Ecto neural progenitor cell (in vitro differentiated cells): ENCODE results near the gene C3orf22.

Experiments used
- DNase-seq: peaks from one replicate; pipeline ENCODE4 v3.0.0-alpha.2; 2018; ENCODE audit warnings: low spot score

C3orf22 gene

DNA sequence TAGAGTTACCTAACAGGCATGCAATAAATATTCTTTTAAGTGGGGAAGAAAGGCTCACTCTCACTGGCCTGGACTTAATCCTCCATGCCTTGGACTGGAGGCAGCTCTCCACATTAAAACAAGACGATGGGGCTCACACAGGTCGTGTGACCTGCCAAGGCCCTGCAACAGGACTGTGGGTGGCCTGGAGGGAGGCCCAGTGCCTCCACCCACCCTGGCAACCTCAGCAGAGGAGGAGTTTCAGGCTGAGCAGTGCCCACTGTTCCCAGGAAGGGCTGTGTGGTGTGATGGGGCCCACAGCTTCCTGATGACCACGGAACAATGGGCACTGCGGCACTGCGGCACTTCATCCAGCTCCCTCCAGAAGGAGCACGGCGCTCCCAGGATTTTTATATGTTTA, 46.7 kb downstream of the C3orf22 start:
- no peak for DNase-seq

DNA sequence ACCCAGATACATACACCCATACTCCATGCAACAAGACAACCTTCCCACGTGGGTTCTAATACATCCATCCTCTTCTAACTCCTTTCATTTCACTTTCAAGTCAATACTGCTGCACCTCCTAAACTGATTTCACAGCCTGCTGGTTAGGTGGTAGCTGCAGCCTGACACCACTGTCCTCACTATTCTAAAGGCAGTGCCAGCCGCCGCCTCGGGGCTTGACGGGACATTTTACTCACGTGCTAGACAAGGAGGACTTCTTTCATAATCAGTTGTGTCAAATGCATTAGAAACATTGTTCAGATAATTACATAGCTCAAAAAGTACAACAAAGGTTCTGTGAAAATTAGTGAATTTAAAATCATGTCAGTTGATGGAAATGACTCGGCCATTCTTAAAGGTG, 47.4 kb downstream of the C3orf22 start:
- no peak for DNase-seq

DNA sequence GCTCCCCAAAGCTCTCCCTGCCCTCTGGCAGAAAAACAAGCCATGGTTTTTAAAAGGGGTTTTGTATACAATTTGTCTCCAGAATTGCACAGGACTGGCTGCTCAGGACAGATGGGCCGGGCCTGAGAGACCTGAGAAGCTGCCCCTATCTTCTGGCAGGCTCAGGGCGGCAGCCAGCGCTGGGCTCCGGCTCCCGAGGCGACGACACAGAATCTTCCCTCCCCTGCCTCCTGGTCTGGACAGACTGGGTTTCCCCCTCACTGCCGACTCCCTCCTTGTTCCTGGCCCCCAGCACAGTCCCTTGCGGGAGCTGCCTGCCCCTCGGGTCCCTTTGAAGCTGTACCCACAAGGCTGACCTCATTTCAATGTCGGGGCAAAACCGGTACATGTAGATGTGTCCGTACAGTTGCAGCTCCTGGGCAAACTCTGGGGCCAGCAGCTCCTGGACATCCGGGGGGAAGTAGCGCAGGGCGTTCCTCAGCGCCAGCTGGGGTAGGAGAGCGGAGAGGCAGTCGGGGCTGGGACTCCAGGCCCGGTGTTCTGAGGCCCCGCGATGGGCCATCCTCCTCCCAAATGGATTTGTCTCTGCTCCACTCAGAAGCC, 48.3 kb downstream of the C3orf22 start:
- DNase-seq, result no peak

DNA sequence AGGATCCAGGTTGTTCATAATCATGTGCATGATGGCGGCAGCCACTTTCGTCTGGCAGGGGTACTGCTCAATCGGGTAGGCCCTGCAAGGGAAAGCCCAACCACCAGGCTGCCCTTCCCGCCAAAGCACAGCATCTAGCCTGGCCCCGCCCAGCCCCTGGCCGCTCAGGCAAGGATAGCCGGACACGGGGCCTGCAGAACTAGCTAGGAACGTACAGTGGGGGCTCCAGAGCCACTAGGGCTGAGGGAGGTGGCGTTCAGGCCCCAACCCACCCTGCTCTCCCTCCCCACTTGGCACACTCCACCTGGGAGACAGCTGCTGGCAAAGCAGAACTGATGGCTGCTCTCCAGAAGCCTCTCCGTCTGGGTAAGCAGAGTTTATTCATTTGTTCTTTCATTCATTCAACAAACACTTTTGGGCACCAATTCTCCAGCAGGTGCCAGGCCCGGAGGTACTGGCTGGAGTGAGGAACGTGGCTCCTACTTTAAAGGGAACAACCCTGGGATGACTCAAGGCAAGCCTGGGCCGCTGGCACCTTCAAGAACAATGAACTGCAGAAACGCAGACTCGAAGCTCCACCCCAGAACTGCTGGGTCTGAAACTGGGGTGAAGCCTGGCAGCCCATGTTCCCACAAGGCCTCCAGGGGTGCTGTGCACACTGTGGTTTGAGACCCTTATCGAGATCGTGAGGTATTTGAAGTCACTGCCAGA, 49.0 kb downstream of the C3orf22 start:
- DNase-seq, result no peak

DNA sequence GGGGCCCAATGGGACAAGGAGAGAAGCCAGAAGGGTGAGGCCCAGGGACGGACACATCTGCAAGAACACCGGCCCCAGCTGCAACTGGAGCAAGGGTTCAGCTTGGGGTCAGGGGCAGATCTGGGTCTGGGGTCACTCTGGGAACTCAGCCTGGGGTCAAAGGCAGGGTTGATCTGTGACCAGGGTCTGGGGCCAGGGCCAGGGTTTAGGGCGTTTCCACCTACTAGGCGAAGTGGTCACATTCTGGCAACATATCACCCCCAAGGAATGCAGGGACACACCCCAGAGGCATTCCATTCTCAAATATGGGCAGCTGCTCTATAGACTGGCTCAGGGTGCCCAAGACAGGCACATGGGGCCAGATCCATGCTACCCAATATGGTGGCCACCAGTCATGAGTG, 50.2 kb downstream of the C3orf22 start:
- DNase-seq, result no peak

DNA sequence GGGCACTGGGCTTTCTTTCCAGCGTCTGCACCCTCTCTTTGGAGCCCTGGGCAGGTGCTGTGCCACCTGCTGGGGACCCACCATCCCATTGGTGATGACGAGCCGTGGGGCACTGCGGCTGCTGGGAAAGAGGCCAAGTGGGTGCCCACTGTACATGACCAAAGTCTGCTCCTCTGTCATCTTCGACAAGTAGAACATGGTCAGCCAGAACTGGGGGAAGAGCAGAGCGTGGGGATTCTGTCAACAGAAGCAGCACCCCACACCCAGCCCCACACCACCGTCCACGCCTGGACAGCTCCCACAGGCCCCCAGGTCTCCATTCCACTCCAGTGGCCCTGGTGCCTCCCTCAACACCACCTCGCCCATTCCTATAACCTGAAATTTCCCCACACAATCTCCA, 50.8 kb downstream of the C3orf22 start:
- no peak for DNase-seq

DNA sequence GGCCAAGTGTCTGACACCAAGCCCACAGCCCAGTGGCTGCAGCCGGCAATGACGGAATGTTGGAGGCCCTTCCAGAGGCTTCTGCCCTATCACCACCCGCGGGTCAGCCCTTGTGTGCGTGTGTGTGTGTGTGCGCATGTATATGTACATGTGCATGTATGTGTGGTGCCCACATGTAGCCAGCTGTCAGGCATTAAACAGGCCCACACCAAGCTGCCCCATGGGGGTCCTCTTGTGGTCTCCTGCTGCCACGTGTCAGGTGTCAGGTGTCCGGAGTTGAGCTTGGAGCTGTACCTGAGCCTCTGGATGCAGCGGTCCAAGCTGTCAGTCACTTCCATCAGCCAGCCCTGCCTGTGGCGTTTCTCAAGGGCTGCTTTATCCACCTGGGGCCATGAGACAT, 55.0 kb downstream of the C3orf22 start:
- DNase-seq, result no peak

DNA sequence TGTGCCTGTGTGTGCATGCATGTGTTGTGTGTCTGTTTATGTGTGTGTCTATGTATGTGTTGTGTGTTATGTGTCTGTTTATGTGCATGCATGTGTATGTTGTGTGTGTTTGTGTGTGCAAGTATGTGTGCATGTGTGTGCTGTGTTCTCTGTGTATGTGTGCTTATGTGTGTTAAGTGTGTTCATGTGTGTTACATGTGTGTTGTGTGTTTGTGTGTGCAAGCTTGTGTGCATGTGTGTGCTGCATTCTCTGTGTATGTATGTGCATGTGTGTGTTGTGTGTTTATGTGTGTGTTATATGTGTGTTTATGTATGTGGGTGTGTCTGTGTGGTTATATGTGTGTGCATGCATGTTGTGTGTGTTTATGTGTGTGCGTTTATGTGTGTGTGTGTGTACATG, 56.1 kb downstream of the C3orf22 start:
- no peak for DNase-seq

DNA sequence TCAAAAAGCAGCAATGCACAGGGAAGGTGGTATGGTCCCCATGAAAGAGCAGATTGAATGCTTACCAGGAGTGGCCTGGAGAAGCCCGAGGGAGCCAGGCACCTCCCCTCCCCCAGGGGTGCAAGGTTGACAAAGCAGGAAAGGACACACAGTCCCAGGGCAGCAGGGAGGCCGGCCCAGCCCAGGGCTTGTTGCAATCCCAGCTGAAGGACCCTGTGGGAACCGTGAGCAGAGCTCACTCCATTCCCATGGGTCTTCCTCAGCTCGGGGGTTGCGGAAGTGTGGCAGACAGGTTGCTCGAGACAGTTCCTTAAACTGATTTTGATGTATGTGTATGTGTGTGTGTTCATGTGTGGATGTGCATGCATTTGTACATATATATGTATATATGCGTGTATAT, 57.0 kb downstream of the C3orf22 start:
- no peak for DNase-seq

DNA sequence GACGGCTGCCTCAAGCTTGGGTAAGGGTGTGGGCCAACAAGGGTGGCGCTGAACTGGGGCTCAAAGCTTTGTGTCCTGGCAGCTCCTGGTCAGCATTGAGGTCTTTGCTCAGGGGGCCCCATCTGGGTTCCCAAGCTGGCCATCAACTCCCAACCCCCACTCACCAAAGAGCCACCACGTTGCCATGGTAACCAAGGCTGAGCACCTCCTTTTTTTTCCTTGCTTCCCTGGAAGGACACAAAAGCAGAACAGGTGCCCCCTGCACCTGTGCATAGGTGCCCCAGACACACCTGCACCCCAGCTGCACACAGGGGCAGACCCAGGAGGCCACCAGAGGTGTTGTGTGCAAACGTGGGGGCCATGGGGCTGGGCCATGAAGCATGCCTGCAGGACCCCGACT, 57.7 kb downstream of the C3orf22 start:
- DNase-seq, result no peak

DNA sequence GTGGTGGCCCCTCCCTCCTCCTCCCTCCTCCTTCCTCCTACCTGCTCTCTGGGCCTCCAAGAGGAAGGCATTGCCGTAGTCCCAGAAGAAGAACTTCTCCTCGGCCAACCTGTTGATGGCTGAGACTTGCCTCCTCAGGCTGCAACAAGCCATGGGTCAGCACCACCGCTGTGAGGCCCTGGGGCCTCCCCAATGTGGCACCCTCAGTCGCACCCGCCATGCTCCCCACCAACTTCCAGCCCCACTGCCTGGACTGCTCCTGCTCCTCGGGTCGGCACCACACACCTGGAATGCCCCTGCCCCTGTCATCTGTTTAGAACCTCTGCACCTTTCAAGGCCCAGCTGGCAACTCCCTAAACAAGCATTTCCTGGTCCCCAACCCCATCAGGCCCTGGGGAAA, 58.7 kb downstream of the C3orf22 start:
- no peak for DNase-seq
